M059J (cell line): ENCODE results near the gene GALNT17. TPM values are rescaled to one million over a fixed set of nuclear protein-coding genes. Genes with fewer than 3 reads are reported as not detected.
"Not testable (repeated sequence)": the region's sequence is repeated elsewhere in the genome, so short reads cannot be mapped to it uniquely, and the experiment has no call there.

Experiments
- DNase-seq: peaks from one replicate; pipeline ENCODE4 v3.0.0-alpha.2; 2012; ENCODE audit warnings: low read depth
- total RNA-seq: library from RNA; depleted of rRNA; stranded (reverse); fragments of >200 nt; shearing (Covaris generic); gene quantifications from 2 replicates; pipeline ENCODE4 v1.2.3, GENCODE V29; 2014

Gene GALNT17
- total RNA-seq, 1 experiment from 2014 or later, result not detected

DNA sequence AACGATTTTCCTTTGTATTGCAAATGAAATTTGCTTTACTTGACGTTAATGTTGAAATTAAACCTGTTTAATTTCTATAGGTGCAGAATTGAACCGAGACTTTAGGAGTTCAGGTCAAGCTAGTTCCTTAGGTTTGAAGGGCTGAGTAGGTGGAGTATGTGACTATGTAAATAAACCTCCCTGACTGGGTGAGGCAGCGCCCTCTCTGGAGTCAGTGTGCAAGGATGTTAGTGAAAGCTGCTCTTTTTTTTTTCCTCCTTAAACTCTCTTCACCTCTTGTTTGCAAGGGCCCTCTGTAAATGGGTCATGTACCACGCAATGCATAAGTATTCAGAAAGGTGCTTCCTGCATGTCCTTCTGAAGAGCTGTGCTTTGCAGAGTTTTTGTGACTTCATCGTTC, 33.8 kb downstream of the GALNT17 start:
- DNase-seq, result no peak

GRCh38 chr7:71171476-71171875, 39.5 kb downstream of the GALNT17 start:
- no peak for DNase-seq

GRCh38 chr7:71173955-71174354, 42.0 kb downstream of the GALNT17 start:
- no peak for DNase-seq

- DNase-seq, result no peak
Observed at GRCh38 chr7:71182438-71182935, 50.5 kb downstream of the GALNT17 start.

- no peak for DNase-seq
Observed at GRCh38 chr7:71184136-71184535, 52.2 kb downstream of the GALNT17 start.

GRCh38 chr7:71184609-71185008, 52.7 kb downstream of the GALNT17 start:
- no peak for DNase-seq

DNA sequence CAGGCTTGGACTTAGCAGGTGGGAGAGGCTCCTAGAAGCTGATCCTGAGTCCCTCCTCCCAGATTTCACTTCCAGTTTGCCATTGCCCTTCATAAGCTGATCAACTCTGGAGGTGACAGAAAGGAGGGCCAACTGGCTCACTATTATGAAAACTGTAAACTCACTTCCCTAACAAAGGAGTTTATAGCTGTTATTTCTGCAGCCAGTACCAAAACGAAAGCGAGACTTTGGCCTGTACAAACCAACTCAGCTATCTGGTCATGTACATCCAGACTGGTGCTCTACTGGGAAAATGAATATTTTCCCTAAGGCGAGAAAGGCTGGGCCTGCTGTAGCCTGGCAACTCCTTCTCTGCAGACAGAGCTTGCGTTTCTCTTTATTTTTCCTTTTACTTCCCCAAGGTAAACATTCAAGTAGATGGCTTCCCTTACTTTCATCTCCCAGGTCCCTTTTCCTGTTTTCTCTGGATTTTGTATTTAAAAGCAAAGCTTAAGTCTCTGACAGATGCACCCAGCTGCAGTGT, 54.7 kb downstream of the GALNT17 start:
- no peak for DNase-seq

DNA sequence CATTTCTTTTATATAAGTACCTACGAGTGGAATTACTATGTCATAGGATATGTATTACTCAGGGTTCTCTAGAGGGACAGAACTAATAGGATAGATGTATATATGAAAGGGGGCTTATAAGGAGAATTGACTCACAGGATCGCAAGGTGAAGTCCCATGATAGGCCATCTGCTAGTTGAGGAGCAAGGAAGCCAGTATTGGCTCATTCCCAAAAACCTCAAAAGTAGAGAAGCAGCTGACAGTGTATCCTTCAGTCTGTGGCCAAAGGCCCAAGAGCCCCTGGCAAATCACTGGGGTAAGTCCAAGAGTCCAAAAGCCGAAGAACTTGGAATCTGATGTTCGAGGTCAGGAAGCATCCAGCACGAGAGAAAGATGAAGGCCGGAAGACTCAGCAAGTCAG, 59.8 kb downstream of the GALNT17 start:
- no peak for DNase-seq

DNA sequence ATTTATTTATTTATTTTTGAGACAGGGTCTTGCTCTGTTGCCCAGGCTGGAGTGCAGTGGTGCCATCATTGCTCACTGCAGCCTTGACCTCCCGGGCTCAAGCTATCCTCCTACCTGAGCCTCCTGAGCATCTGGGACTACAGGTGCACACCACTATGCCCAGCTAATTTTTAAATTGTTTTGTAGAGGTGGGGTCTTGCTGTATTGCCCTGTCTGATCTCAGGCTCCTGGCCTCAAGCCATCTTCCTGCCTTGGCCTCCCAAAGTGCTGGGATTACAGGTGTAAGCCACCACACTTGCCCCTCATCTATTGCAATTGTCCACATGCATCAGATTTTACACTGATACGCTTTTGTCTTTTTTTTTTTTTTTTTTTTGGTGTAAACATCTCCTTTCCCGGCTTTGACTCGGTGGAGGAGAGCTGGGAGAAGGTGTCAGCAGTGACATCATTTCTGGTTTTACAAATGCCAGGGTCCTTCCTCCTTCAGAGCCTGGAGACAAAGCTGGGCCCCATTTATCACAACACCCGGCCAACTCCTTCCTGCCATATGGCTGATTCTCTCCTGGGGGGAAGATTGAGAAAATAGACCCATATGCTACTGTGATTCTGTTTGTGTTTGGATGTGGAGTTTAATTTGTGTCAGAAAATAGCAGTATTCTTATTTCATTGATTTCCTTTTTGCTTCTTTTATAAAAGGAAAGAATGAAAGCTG, 61.3 kb downstream of the GALNT17 start:
- DNase-seq, result no peak

DNA sequence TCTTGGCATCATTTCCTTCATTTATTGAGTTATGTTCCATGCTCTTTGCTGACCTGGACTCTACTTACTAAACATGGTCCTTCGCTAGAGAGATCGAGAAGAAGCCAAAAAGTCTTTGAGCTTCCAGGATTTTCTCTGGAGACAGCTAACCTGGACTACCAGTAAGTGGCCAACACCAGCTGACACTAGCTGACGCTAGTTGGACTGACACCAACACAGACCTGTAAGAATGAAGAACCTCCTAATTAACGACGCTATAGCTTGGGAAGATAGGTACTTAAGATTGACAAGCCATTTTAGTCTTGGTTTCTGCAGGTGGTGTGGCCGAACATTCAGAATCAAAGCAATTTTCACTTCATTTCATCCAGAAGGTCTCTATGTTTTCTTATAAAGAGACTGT, 66.4 kb downstream of the GALNT17 start:
- no peak for DNase-seq

DNA sequence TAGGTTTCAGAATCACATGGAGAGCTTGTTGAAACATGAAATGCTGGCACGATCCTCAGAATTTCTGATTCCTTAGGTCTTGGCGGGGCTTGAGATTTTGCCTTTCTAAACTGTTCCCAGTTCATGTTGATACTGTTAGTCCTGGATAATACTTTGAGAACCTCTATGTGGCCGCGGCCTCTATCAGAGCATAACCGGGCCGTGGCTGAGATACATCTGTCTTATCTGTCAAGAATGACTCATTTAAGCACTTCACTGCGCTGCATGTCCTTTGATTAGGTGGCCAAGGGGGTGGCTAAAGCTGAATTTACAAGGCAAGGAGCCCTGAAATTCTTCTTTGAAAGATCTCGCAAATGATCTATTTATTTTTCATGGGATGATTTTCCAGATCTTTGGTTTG, 66.9 kb downstream of the GALNT17 start:
- no peak for DNase-seq

- no peak for DNase-seq
Observed at GRCh38 chr7:71206184-71206583, 74.2 kb downstream of the GALNT17 start.

- no peak for DNase-seq
Observed at GRCh38 chr7:71208881-71209280, 76.9 kb downstream of the GALNT17 start.

GRCh38 chr7:71209484-71209883, 77.5 kb downstream of the GALNT17 start:
- not testable (repeated sequence) for DNase-seq

DNA sequence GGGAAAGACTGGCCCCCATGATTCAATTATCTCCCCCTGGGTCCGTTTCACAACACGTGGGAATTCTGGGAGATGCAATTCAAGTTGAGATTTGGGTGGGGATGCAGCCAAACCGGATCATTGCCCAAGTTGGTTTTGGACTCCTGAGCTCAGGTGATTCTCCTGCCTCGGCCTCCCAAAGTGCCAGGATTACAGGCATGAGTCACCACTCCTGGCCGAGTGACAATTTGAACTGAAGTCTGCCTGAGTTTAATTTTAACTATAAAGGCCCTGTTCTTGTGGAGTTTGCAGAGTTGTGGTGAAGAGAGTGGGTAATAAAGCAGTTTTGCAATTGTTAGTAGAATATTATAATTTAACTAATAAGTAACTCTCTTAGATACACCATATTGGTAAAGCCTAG, 78.3 kb downstream of the GALNT17 start:
- DNase-seq, result no peak

DNA sequence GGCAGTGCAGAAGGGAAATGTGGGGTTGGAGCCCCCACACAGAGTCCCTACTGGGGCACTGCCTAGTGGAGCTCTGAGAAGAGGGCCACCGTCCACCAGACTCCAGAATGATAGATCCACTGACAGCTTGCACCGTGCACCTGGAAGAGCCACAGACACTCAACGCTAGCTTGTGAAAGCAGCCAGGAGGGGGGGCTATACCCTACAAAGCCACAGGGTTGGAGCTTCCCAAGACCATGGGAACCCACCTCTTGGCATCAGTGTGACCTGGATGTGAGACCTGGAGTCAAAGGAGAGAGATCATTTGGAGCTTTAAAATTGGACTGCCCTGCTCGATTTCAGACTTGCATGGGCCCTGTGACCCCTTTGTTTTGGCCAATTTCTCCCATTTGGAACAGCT, 80.5 kb downstream of the GALNT17 start:
- DNase-seq, result not testable (repeated sequence)

DNA sequence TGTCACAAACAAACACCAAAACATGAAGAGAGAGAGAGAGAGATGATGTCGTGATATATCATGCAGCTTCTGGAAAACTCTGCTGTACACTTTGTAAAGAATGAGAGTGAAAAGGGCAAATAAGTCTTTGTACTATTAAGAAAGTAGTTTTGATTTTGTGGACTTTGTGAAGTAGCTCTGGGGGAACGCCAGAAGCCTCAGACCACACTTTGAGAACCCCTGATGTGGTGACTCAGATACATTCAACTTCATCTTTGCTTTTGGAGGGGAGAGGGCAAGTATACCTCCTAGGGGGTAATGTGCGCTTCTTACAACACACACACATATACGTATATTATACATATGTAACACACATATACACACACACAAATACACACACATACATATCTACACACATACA, 84.3 kb downstream of the GALNT17 start:
- DNase-seq, result no peak

DNA sequence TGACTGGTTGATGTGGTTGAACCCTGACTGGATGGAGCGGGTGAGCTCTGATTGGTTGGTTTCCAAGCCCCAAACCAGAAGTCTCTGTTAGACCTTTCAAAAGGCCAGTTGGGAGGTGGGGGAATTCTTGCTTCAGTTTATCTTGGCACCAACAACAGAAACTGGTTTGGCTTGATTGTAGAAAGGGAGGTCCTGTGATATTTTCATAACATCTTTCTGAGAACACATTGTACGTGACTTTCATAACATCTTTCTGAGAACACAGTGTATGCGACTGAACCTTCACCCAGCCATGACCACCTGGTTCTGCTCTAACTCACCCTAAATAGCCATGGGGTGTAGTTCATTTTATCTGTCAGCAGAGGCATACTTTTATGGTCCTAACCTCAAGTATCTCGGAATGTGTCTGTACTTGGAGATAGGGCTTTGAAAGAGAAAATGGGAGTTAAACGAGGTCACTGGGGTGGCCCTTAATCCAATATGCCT, 88.3 kb downstream of the GALNT17 start:
- DNase-seq, result no peak

DNA sequence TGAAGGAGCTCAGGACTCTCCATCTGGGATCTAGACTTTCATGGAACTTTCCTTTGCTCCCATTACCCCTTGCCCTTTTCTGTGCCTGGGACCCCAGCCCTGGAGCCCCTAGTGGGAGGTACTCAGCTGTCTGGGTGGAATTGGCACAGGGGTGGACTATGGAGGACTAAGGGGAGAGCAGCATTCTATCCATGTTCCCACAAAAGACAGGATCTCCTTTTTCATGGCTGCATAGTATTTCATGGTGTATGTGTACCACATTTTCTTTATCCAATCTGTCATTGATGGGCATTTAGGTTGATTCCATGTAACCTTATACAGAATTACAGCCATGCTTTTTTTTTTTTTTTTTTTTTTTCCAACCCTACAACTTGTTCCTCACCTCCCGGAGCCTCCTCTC, 89.1 kb downstream of the GALNT17 start:
- no peak for DNase-seq

- DNase-seq, result no peak
Observed at GRCh38 chr7:71221549-71221948, 89.6 kb downstream of the GALNT17 start.

DNA sequence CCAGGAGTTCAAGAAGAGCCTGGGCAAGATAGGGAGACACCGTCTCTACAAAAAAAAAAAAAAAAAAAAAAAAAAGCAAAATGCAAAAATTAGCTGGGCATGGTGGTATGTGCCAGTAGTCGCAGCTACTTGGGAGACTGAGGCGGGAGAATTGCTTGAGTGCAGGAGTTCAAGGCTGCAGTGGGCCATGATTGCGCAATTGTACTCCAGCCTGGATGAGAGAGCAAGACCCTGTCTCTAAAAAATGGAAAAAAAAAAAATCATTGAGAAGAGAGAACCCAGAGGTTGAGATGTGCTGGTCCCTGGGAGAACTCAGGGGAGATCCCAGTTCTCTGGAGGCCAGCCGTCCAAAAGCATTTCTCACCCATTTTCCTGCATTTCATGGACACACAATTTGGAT, 95.2 kb downstream of the GALNT17 start:
- no peak for DNase-seq

GRCh38 chr7:71229148-71229547, 97.2 kb downstream of the GALNT17 start:
- no peak for DNase-seq

- no peak for DNase-seq
Observed at GRCh38 chr7:71229699-71230098, 97.8 kb downstream of the GALNT17 start.

GRCh38 chr7:71235253-71235652, 103.3 kb downstream of the GALNT17 start:
- no peak for DNase-seq
